Natural killer cell treated with Interleukin-12 subunit alpha and Interleukin-12 subunit beta and Interleukin-15 and Interleukin-18, amount 100 ng/mL, for 72 hours (primary cell): Measurements from ENCODE around the gene TEX10. TPM values are rescaled to one million over a fixed set of nuclear protein-coding genes. Genes with fewer than 3 reads are reported as not detected.

Source experiments
- ATAC-seq, 2 donors: fragments of 150-1000 bp; cut with Tn5 transposase in 1 of 2; sonication (Bioruptor Pico), chemical (Tn5 transposase) in 1 of 2; 2 replicates each; pipeline ENCODE4 v1.10.0; 2021
- DNase-seq: peaks from one replicate; pipeline ENCODE4 v3.0.0; 2022; ENCODE audit warnings: low spot score
- H3K27ac Mint-ChIP-seq, 2 donors: 1 replicate in 1 of 2; 2 replicates in 1 of 2; pipeline ENCODE4 v1.8.0; 2022; ENCODE audit warnings: mixed read lengths in 2 of 2, mild to moderate bottlenecking in 1 of 2, moderate library complexity in 1 of 2
- H3K27me3 Mint-ChIP-seq, 2 donors: 1 replicate in 1 of 2; 2 replicates in 1 of 2; pipeline ENCODE4 v1.8.0; 2022; ENCODE audit warnings: mixed read lengths in 2 of 2
- H3K36me3 Mint-ChIP-seq: one replicate; pipeline ENCODE4 v1.8.0; 2022; ENCODE audit warnings: mixed read lengths
- H3K4me1 Mint-ChIP-seq, 2 donors: 1 replicate in 1 of 2; 2 replicates in 1 of 2; pipeline ENCODE4 v1.8.0; 2022; ENCODE audit warnings: low read depth in 2 of 2, mixed read lengths in 2 of 2, mild to moderate bottlenecking in 1 of 2
- H3K4me3 Mint-ChIP-seq: one replicate; pipeline ENCODE4 v1.8.0; 2022; ENCODE audit warnings: mixed read lengths
- H3K9me3 Mint-ChIP-seq: 2 replicates; pipeline ENCODE4 v1.8.0; 2022; ENCODE audit warnings: mixed read lengths
- total RNA-seq, 2 donors: library from RNA; stranded (reverse); gene quantifications; one replicate each; pipeline ENCODE4 v1.2.3, GENCODE V29; 2022

The TEX10 gene
- total RNA-seq, 2 donors from 2014 or later = 17.3 to 37.7 TPM

GRCh38 chr9:100290714-100291113, 62.0 kb downstream of the TEX10 start:
- Mint-ChIP-seq H3K36me3 (peaks cover 46% of the 10 kb centered on the region), H3K4me3 (no peak overlapping the region), H3K4me1 (peaks cover 0 to 11% of the 10 kb centered on the region in 2 donors), H3K27ac (no peak overlapping the region), H3K9me3 (no peaks in the 10 kb centered on the region), H3K27me3 (no peaks in the 10 kb centered on the region)
- no peak for DNase-seq
- ATAC-seq = no peak

GRCh38 chr9:100287186-100287585, 65.6 kb downstream of the TEX10 start:
- DNase-seq = no peak
- H3K4me1 Mint-ChIP-seq = peaks cover 0 to 9% of the 10 kb centered on the region in 2 donors
- peaks cover 58% of the 10 kb centered on the region for H3K36me3 Mint-ChIP-seq
- H3K4me3 Mint-ChIP-seq = no peak overlapping the region
- no peak overlapping the region for H3K27ac Mint-ChIP-seq
- no peaks in the 10 kb centered on the region for H3K9me3 Mint-ChIP-seq
- no peak for ATAC-seq
- H3K27me3 Mint-ChIP-seq = no peaks in the 10 kb centered on the region

- Mint-ChIP-seq H3K4me1 (peaks cover 0 to 9% of the 10 kb centered on the region in 2 donors), H3K9me3 (no peaks in the 10 kb centered on the region), H3K27me3 (no peaks in the 10 kb centered on the region), H3K4me3 (no peak overlapping the region), H3K36me3 (peaks cover 50% of the 10 kb centered on the region), H3K27ac (no peak overlapping the region)
- no peak for DNase-seq
- no peak for ATAC-seq
Observed at GRCh38 chr9:100286257-100286656, 66.5 kb downstream of the TEX10 start.

- H3K27ac Mint-ChIP-seq = no peak overlapping the region
- no peak for DNase-seq
- peaks cover 49% of the 10 kb centered on the region for H3K36me3 Mint-ChIP-seq
- H3K4me3 Mint-ChIP-seq = no peak overlapping the region
- H3K4me1 Mint-ChIP-seq = peaks cover 0 to 9% of the 10 kb centered on the region in 2 donors
- H3K27me3 Mint-ChIP-seq = no peaks in the 10 kb centered on the region
- no peaks in the 10 kb centered on the region for H3K9me3 Mint-ChIP-seq
- no peak for ATAC-seq
Observed at GRCh38 chr9:100285601-100286000, 67.1 kb downstream of the TEX10 start.

GRCh38 chr9:100285080-100285479, 67.7 kb downstream of the TEX10 start:
- H3K27me3 Mint-ChIP-seq = no peaks in the 10 kb centered on the region
- DNase-seq = no peak
- H3K27ac Mint-ChIP-seq = no peak overlapping the region
- peaks cover 0 to 9% of the 10 kb centered on the region in 2 donors for H3K4me1 Mint-ChIP-seq
- H3K9me3 Mint-ChIP-seq = no peaks in the 10 kb centered on the region
- peaks cover 48% of the 10 kb centered on the region for H3K36me3 Mint-ChIP-seq
- no peak for ATAC-seq
- H3K4me3 Mint-ChIP-seq = no peak overlapping the region

DNA sequence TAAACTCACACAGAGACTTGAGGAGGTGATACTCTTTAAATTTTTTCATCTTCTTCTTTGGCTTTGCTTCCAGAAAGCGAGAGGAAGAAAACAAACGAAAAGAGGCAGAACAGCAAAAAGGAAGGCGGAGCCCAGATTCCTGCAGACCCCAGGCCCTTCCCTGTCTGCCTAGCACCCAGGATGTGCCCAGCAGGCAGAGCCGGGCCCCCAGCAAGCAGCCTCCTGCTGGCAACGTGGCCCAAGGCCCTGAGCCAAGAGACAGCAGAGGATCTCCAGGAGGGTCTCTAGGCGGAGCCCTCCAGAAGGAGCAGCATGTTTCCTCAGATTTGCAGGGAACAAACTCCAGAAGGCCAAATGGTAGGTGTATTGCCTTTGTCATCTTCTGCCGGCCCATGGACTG, 68.5 kb downstream of the TEX10 start:
- peaks cover 44% of the 10 kb centered on the region for H3K36me3 Mint-ChIP-seq
- H3K27ac Mint-ChIP-seq = no peak overlapping the region
- DNase-seq (no peak), ATAC-seq (no peak)
- H3K4me1 Mint-ChIP-seq = peaks cover 0 to 9% of the 10 kb centered on the region in 2 donors
- H3K9me3 Mint-ChIP-seq = no peaks in the 10 kb centered on the region
- no peak overlapping the region for H3K4me3 Mint-ChIP-seq
- H3K27me3 Mint-ChIP-seq = no peaks in the 10 kb centered on the region

- peaks cover 0 to 6% of the 10 kb centered on the region in 2 donors for H3K4me1 Mint-ChIP-seq
- no peak overlapping the region for H3K4me3 Mint-ChIP-seq
- no peaks in the 10 kb centered on the region for H3K9me3 Mint-ChIP-seq
- no peak overlapping the region for H3K27ac Mint-ChIP-seq
- no peaks in the 10 kb centered on the region for H3K27me3 Mint-ChIP-seq
- peaks cover 36% of the 10 kb centered on the region for H3K36me3 Mint-ChIP-seq
- DNase-seq = no peak
- no peak for ATAC-seq
Observed at GRCh38 chr9:100282388-100282719, 70.4 kb downstream of the TEX10 start.

GRCh38 chr9:100281676-100282387, 70.9 kb downstream of the TEX10 start:
- Mint-ChIP-seq H3K4me3 (no peak overlapping the region), H3K4me1 (peaks cover 0 to 4% of the 10 kb centered on the region in 2 donors), H3K27me3 (no peaks in the 10 kb centered on the region), H3K9me3 (no peaks in the 10 kb centered on the region), H3K27ac (no peak overlapping the region), H3K36me3 (peaks cover 37% of the 10 kb centered on the region)
- DNase-seq (no peak), ATAC-seq (no peak)

DNA sequence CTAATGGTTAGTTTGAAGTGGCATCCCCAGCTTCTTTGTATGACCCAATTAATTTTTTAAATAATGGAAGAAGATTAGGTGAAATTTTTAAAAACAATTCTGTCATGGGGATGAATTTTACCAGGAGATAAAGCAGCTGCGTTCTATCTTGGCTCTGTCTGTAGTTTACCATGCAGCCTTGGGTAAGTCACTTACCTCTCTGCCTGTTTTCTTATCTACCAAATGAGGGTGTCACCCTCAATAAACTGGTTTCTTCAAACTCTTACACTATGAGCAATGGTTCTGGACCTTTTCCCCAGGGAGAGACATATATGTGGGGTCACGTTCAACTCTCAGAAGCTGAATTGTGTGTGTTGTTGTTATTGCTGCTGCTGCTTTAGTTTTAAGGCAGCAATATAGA, 71.7 kb downstream of the TEX10 start:
- Mint-ChIP-seq H3K27me3 (no peaks in the 10 kb centered on the region), H3K36me3 (peaks cover 36% of the 10 kb centered on the region), H3K27ac (no peak overlapping the region), H3K4me1 (peaks cover 0 to 3% of the 10 kb centered on the region in 2 donors), H3K4me3 (no peak overlapping the region), H3K9me3 (no peaks in the 10 kb centered on the region)
- ATAC-seq = no peak
- no peak for DNase-seq

DNA sequence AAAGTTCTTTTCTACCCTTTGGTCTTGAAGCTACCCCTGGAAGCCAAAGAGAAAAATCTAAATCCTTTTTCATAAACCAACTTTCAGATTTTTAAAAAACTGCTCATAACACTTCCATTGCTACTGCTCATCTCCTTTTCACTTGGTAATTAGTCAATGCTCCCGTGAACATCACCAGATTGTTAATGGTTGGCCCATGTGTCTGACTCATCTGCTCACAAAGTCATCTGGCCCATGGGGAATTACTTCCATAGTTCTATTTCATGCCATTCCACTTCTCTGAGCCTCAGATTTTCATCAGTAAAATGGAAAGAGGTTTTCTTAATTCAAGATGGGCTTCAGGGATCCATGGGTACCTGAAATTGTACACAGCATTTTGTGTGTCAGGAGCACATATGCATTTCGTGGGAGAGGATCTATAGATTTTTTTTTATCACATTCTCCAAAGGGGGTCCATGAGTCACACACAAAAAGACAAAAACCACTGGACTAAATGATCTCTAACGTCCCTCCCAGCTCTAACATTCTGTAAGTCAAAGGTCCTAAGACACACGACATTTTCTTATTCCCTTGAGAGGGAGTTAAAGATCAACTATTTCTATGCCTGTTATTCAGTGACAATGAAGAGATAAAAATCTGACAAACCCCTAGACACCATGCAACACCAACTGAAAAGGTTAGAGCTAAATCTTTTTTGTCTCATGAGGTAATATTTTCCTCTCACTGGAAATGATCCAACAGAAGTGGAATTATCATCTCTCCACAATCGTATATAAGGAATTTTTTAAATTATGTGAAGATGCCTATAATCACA, 75.4 kb downstream of the TEX10 start:
- Mint-ChIP-seq H3K9me3 (no peaks in the 10 kb centered on the region), H3K27ac (peak overlapping the region in 1 of 2 donors; percentile 20), H3K4me3 (no peak overlapping the region), H3K27me3 (no peaks in the 10 kb centered on the region), H3K36me3 (peaks cover 21% of the 10 kb centered on the region), H3K4me1 (peaks cover 0 to 3% of the 10 kb centered on the region in 2 donors)
- DNase-seq = no peak
- ATAC-seq = no peak

- Mint-ChIP-seq H3K27ac (no peak overlapping the region), H3K36me3 (peaks cover 5% of the 10 kb centered on the region), H3K9me3 (no peaks in the 10 kb centered on the region), H3K4me3 (no peak overlapping the region), H3K27me3 (no peaks in the 10 kb centered on the region), H3K4me1 (no peaks in the 10 kb centered on the region)
- DNase-seq = no peak
- ATAC-seq = no peak
Observed at GRCh38 chr9:100269656-100270055, 83.1 kb downstream of the TEX10 start.

DNA sequence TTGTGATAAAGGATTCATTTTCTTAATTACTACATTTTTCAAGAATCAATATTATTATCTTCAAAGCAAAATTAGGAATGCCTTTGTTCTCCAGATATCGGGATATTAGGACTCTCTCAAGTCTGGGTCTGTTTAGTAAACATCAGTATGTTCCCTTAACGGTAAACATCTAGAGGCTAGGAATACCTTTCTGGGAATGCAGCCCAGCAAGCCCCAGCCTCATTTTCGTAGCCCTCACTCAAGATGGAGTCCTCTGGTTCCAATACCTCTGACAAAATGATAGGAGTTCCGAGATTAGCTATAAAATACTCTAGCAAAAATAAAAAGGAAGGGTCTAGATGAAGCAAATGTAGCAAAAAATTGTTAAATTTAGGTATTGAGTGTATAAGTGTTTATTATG, 84.5 kb downstream of the TEX10 start:
- Mint-ChIP-seq H3K27ac (no peak overlapping the region), H3K9me3 (no peaks in the 10 kb centered on the region), H3K36me3 (peaks cover 9% of the 10 kb centered on the region), H3K4me1 (no peaks in the 10 kb centered on the region), H3K27me3 (no peaks in the 10 kb centered on the region), H3K4me3 (no peak overlapping the region)
- no peak for DNase-seq
- ATAC-seq = no peak

GRCh38 chr9:100267211-100267610, 85.5 kb downstream of the TEX10 start:
- Mint-ChIP-seq H3K9me3 (no peaks in the 10 kb centered on the region), H3K4me1 (no peaks in the 10 kb centered on the region), H3K36me3 (peaks cover 7% of the 10 kb centered on the region), H3K27ac (no peak overlapping the region), H3K4me3 (no peak overlapping the region), H3K27me3 (no peaks in the 10 kb centered on the region)
- no peak for ATAC-seq
- no peak for DNase-seq
